NCI-H187 treated with DMSO at 0.1 percent for 48 hours (cell line): ENCODE data around the gene SPATA19.

Experiments
- DNase-seq: peaks from one replicate; lab custom pipeline; 2025; lab: John Stamatoyannopoulos, UW

Gene SPATA19

DNA sequence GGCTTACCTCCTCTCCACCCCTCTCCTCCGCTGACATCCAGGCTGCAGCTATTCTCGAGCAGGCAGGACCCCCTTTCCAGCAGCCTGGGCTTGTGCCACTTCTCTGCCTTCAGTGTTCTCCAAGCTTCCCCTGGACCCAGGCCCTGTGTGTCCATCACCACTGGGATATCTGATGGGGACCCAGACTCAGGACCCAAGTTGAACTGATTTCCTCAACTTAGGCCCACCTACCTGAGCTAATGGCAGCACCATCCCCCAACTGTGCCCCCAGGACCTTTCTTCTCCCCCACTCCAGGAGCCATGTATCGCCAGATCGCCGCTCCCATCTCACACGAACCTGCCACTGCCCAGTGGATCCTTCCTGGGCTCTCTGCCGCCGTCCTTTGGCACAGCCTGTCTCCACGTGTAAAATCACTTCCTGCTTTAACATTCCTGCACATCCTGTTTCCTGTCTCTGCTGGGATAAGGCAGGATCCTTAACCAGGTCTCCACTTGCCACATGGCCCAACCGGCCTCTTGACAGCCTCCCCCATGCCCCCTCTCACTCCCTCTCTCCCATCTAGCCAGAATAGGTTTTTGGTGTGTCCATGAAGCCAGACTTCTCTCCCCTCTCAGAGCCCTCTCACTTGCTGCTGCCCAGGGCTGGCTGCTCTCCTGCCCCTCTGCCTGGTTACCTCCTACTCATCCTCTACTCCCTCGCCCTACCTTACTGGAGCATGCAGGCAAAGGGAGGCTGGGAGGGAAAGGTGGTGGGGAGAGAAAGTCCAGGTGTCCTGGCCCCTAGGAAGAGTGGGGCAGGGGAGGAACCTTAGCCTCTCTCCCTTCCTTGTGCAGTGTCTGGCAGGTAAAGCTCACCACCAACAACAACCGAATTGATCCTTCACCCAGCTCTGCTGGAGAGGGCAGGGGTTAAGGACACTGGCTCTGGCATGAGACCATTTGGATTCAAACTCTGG is 9.4 kb downstream of the SPATA19 start:
- DNase-seq: no peak

GRCh38 chr11:133834682-133835592 is 10.4 kb downstream of the SPATA19 start:
- no peak for DNase-seq

DNA sequence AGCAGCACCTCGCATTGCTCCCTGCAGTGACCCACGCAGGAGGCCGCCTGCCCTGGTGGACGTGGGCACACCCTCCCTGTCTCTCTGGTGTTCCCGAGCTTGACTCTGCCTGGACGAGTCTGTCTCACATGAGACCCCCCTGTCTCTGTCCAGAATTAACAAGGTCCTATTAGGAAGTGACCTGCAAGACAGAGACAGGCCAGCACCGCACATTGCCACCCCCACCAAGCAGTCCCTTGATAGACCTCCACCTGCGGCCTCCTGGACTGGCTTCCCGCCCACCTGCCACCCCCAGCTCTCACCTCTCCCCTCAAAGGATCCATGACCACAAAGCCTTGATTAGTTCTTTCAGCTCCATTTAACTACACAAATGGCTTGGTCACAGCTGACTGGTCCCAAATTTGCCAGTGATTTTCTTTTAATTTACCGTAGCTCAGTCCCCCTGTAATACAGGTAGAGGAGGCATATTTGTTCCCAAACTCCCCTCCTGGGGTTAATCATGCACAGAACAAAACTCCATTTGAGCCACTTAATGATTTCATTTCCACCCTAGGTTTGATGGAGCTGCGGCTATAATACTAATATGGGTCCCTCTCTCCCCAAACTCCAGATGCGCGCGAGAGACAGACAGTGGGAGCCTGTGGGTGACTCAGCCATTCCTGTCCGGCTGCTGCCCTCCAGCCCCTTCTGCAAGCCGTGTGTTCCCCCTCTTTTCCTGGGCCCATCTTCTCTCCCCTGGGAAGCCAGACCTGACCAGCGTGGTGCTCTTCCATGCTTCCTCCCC is 11.2 kb downstream of the SPATA19 start:
- no peak for DNase-seq

- no peak for DNase-seq
Observed at GRCh38 chr11:133832991-133833897, 12.1 kb downstream of the SPATA19 start.

- no peak for DNase-seq
Observed at GRCh38 chr11:133832096-133832990, 13.0 kb downstream of the SPATA19 start.

DNA sequence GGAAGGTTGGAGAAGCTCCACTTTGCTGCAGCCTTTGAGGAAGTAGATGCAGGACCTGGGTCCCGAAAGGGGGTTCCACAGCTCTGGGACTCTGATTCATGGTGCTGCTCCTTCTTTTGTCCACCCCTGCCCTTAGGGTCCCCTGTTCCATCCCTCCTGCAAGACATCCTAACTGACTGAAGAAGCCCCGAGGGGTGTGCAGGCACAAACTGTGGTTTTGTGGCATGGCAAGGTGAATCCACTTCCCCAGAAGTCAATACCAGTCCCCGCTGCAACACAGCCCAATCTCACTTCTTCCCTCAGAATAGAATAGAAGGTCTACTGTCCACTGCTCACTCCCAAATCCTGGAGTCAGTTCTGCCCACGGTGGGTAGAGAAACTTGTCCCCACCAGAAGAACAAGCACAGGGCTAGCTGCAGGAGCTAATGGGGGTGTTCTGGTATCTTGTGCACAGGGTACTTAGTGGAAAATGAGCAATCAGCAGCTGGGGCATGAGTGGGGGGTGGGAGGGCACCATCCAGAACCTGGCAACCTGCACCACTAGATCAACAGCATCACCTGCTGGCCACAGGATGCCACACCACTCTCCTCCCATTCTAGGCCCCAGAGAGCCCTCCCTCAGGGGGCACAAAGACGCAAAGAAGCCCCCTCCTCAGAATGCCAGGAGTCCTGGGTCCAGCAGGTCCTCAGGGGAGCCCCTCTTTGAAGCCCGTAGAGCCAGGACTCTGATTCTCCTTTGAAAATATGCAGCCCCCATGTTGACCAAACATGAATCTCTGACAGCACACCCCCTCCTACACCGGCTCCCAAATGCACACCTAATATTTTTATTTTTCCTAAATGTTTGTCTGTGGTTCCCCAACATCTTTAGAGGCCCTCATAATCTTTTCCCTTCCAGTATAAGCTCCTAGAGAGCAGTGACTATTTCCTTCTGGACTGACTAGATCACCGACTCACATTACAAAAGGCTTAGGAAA is 14.1 kb downstream of the SPATA19 start:
- DNase-seq: no peak

- no peak for DNase-seq
Observed at GRCh38 chr11:133829566-133829965, 15.7 kb downstream of the SPATA19 start.

- DNase-seq: no peak
Observed at GRCh38 chr11:133828871-133829270, 16.4 kb downstream of the SPATA19 start.

DNA sequence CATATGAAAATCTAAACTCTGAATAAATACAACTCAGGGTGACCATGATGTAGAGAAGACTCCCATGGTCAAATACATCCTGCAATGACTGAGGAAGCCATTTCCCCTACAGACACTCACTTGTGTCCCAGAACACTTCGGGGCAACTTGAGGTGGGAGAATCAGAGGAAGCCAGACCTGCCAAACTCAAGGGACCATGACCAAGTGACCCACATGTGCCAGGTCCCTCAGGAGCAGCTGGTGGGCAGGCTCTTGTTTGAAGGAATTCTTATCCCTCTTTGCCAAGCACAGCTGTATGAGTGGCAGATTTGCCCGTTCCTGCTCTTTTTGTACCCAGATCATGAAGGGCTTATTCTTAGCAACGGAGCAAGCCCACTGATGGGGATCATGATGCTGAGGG is 17.8 kb downstream of the SPATA19 start:
- DNase-seq: no peak

GRCh38 chr11:133826866-133827265 is 18.4 kb downstream of the SPATA19 start:
- no peak for DNase-seq

DNA sequence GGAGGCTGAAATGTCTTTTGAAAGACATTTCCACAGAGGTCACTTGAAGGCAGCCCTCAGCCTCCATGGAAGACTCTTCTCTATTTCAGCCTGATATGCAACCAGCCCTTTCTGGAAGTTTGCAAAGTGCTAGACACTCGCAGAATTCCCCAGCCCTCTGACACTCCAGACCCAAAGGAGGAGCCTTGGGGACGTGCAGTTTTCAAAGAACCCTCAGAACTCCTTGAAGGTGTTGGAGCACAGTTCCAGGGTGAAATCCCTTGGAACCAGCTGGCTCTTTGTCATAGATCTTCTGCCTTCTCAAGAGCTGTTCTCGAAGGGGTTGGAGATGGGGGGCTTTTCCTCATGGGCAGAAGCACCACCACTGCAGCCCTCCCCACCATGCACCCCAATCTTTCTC is 19.6 kb downstream of the SPATA19 start:
- no peak for DNase-seq

GRCh38 chr11:133825156-133825555 is 20.2 kb downstream of the SPATA19 start:
- DNase-seq: no peak

- no peak for DNase-seq
Observed at GRCh38 chr11:133824593-133824992, 20.7 kb downstream of the SPATA19 start.

DNA sequence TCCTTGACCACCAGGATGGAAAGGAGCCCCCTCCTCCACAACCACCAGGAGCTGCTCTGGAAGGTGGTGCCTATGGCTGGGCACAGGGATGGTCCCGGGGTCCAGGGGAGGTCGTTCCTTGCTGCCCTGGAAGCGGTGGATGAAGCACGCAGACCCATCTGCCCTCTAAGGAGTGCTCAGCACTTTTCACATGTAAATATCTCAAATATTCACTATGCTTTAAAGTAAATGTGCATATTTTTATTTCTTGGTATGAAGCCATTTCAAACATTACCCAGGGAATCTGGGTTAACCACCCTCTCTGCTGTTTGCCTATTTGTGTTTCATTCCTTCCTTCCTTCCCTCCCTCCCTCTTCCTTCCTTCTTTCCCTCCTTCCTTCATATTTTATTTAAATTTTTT is 21.7 kb downstream of the SPATA19 start:
- no peak for DNase-seq

GRCh38 chr11:133823211-133823610 is 22.1 kb downstream of the SPATA19 start:
- no peak for DNase-seq

DNA sequence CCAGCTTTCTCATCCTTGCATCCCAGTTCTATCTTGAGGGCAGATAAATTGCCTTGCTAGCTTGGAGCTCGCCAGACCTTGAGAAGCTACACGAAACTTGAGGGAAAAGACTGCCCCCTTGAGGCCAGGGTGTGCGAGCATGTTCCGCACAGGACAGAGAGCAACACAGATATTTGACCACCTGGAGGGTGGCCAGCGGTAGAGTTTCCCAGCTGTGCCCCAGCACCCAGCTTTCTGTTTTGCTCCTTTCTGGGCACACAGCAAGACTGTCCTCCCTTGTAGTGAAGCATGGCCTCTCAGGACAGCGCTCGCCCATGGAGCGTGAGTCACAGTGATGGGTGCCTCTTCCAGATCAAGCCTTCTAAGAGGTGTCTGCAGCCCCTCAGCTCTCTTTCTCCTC is 23.5 kb downstream of the SPATA19 start:
- DNase-seq: no peak

- no peak for DNase-seq
Observed at GRCh38 chr11:133819746-133820315, 25.5 kb downstream of the SPATA19 start.

DNA sequence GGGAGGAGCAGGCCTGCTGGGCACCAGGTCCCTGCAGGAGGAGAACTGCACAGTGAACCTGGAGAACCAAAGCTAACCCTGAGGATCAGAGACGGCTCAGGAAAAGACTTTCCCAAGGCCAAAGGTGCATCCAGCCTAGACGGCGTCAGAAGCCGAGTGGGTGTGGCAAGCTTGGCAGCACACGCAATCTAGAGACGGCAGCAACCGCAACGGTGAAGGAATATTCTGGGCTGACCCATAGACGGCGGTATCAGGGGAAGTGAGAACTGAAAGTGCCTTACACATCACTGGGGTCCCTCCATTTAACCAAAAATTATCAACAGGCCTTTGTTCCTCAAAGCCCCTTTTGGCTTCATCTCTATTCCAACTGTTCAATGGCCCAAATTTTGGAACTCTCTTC is 26.2 kb downstream of the SPATA19 start:
- DNase-seq: no peak
